Dermis microvascular lymphatic vessel endothelial cell (primary cell): Measurements from ENCODE around the gene MYO5B. TPM values are rescaled to one million over a fixed set of nuclear protein-coding genes. Genes with fewer than 3 reads are reported as not detected.
"Not testable (repeated sequence)": the region's sequence is repeated elsewhere in the genome, so short reads cannot be mapped to it uniquely, and the experiment has no call there.

Source experiments
- DNase-seq, 2 donors: peaks; one replicate each; pipeline versions ENCODE4 v3.0.0 to v3.0.0-alpha.2; 2010; ENCODE audit warnings: low read depth in 2 of 2
- total RNA-seq: library from RNA; depleted of rRNA; stranded (reverse); fragments of >200 nt; gene quantifications from 2 replicates; pipeline ENCODE4 v1.2.1, GENCODE V29; 2014

Gene MYO5B
- total RNA-seq, 1 donor from 2014 or later = 0.51 TPM

GRCh38 chr18:50105027-50105426 is 89.9 kb downstream of the MYO5B start:
- DNase-seq = no peak

- DNase-seq = no peak
Observed at GRCh38 chr18:50104421-50104820, 90.5 kb downstream of the MYO5B start.

GRCh38 chr18:50099725-50100407 is 95.1 kb downstream of the MYO5B start:
- no peak for DNase-seq

- DNase-seq = no peak
Observed at GRCh38 chr18:50097702-50098101, 97.2 kb downstream of the MYO5B start.

- no peak for DNase-seq
Observed at GRCh38 chr18:50096766-50097435, 98.0 kb downstream of the MYO5B start.

GRCh38 chr18:50094786-50095185 is 100.2 kb downstream of the MYO5B start:
- DNase-seq = not testable (repeated sequence)

GRCh38 chr18:50094221-50094773 is 100.7 kb downstream of the MYO5B start:
- no peak for DNase-seq

GRCh38 chr18:50093366-50094064 is 101.4 kb downstream of the MYO5B start:
- DNase-seq = no peak

GRCh38 chr18:50092245-50092805 is 102.6 kb downstream of the MYO5B start:
- no peak for DNase-seq

GRCh38 chr18:50091509-50092244 is 103.3 kb downstream of the MYO5B start:
- DNase-seq = no peak

- DNase-seq = no peak
Observed at GRCh38 chr18:50090370-50091312, 104.3 kb downstream of the MYO5B start.

- DNase-seq = no peak
Observed at GRCh38 chr18:50089702-50090101, 105.2 kb downstream of the MYO5B start.

- DNase-seq = no peak
Observed at GRCh38 chr18:50083708-50084107, 111.2 kb downstream of the MYO5B start.

GRCh38 chr18:50080932-50081560 is 113.9 kb downstream of the MYO5B start:
- DNase-seq = no peak

GRCh38 chr18:50080316-50080715 is 114.6 kb downstream of the MYO5B start:
- DNase-seq = no peak

- no peak for DNase-seq
Observed at GRCh38 chr18:50079571-50080295, 115.2 kb downstream of the MYO5B start.

GRCh38 chr18:50076277-50076676 is 118.7 kb downstream of the MYO5B start:
- DNase-seq = no peak

GRCh38 chr18:50075772-50076171 is 119.2 kb downstream of the MYO5B start:
- DNase-seq = no peak

- no peak for DNase-seq
Observed at GRCh38 chr18:50074404-50074803, 120.5 kb downstream of the MYO5B start.
